Measurements from ENCODE around the gene BAG2. TPM values are rescaled to one million over a fixed set of nuclear protein-coding genes. Genes with fewer than 3 reads are reported as not detected.

Gene BAG2
- total and polyA plus RNA-seq, 2 experiments from 2014 or later = 8.7 to 10.5 TPM

DNA sequence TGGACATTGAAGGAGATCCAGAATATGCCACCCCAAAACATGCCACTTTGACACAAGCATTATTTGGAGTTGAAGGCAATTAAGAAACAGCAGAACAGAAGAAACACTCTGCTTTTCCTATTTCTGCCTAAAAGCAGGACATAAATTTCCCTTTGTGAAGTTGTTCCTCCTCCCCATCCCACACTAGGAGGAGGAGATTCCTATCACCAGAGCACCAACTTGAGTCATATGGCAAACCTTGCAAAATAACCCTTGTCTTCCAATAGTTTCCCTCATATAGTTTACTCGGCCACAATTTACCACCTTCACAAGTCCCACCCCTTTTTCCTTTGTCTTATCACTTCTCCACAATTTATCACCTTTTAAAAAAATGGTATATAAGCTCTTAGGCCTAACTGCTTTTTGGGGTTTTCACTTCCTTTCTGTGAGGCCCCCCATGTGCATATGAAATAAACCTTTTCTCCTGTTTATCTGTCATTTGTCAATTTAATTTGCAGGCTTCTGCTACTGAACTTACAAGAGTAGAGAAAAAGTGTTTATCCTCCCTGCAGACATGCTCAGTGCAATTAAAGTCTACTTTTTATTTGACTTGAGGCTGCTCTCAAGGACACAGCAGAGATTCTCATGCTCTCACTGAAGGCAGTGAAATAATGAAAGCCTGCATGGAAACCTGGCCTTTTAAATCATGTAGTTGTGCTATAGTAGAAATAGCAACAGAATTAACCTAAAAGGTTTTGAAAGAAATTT, 52.8 kb downstream of the BAG2 start:
- peak; percentile 22 for DNase-seq (ENCODE audit: low spot score)
- TF ChIP-seq EZH2phosphoT487 (IDR thresholded peaks at IDR 0.05; ENCODE audit: low read depth, severe bottlenecking, unreplicated experiment) = no peak
- TF ChIP-seq EZH2 (IDR thresholded peaks at IDR 0.05; ENCODE audit: borderline replicate concordance) = no peak
- TF ChIP-seq, protein P1, sequence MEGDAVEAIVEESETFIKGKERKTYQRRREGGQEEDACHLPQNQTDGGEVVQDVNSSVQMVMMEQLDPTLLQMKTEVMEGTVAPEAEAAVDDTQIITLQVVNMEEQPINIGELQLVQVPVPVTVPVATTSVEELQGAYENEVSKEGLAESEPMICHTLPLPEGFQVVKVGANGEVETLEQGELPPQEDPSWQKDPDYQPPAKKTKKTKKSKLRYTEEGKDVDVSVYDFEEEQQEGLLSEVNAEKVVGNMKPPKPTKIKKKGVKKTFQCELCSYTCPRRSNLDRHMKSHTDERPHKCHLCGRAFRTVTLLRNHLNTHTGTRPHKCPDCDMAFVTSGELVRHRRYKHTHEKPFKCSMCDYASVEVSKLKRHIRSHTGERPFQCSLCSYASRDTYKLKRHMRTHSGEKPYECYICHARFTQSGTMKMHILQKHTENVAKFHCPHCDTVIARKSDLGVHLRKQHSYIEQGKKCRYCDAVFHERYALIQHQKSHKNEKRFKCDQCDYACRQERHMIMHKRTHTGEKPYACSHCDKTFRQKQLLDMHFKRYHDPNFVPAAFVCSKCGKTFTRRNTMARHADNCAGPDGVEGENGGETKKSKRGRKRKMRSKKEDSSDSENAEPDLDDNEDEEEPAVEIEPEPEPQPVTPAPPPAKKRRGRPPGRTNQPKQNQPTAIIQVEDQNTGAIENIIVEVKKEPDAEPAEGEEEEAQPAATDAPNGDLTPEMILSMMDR (IDR thresholded peaks at IDR 0.05; ENCODE audit: poor library complexity) = no peak
- Histone ChIP-seq H3K4me1 (ENCODE audit: insufficient read depth) (peaks cover 5% of the 10 kb centered on the region), H3K27me3 (no peaks in the 10 kb centered on the region), H3K4me2 (peak overlapping the region; percentile 31), H3K36me3 (replicated peaks; ENCODE audit: insufficient read depth, low read depth) (no peaks in the 10 kb centered on the region), H2AFZ (no peak overlapping the region), H4K20me1 (ENCODE audit: insufficient read depth, poor library complexity, severe bottlenecking) (no peaks in the 10 kb centered on the region), H3K4me3 (no peak overlapping the region), H3K27ac (peak overlapping the region; percentile 21), H3K9me3 (ENCODE audit: low read depth) (no peaks in the 10 kb centered on the region), H3K79me2 (peaks cover 14% of the 10 kb centered on the region), H3K9me2 (replicated peaks; ENCODE audit: insufficient read depth) (no peaks in the 10 kb centered on the region)
- WGBS (ENCODE audit: low lambda C conversion rate, missing lambda C conversion rate) = 31% methylated on average over 1 of the region's 1 CpG

DNA sequence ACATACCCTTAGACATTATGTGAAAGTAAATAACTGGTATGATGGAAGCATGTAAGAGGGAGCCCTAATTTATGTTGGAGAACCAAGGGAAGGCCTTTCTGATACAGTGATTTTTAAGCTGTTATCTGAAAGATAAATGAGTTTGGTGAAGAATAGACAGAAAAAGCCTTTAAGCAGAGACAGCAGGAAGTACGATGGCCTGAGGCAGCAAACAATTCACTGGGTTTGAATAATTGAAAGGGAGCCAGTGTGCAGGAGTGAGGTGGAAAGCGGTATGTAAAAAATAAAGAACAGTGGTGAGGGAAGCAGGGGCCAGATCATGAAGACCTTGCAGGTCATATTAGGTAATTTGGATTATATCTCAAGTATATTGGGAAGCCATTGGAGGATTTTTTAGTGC, 54.1 kb downstream of the BAG2 start:
- no peaks in the 10 kb centered on the region for H4K20me1 ChIP-seq (ENCODE audit: insufficient read depth, poor library complexity, severe bottlenecking)
- H3K27me3 ChIP-seq = no peaks in the 10 kb centered on the region
- H3K9me2 ChIP-seq (replicated peaks; ENCODE audit: insufficient read depth) = no peaks in the 10 kb centered on the region
- H3K4me1 ChIP-seq (ENCODE audit: insufficient read depth) = peaks cover 5% of the 10 kb centered on the region
- H3K36me3 ChIP-seq (replicated peaks; ENCODE audit: insufficient read depth, low read depth) = no peaks in the 10 kb centered on the region
- no peak overlapping the region for H2AFZ ChIP-seq
- TF ChIP-seq, protein P1 (IDR thresholded peaks at IDR 0.05; ENCODE audit: poor library complexity) = no peak
- no peak for TF ChIP-seq EZH2phosphoT487 (IDR thresholded peaks at IDR 0.05; ENCODE audit: low read depth, severe bottlenecking, unreplicated experiment)
- no peak for TF ChIP-seq EZH2 (IDR thresholded peaks at IDR 0.05; ENCODE audit: borderline replicate concordance)
- H3K27ac ChIP-seq = no peak overlapping the region
- DNase-seq (ENCODE audit: low spot score) = no peak
- no peak overlapping the region for H3K4me2 ChIP-seq
- peaks cover 1% of the 10 kb centered on the region for H3K79me2 ChIP-seq
- WGBS (ENCODE audit: low lambda C conversion rate, missing lambda C conversion rate) = 66% methylated on average over 2 of the region's 2 CpGs
- H3K9me3 ChIP-seq (ENCODE audit: low read depth) = no peaks in the 10 kb centered on the region
- H3K4me3 ChIP-seq = no peak overlapping the region

Other genes starting within 250 kb of the BAG2 start
- 1.2 and 2.4 TPM in 2 replicates for gene BEND6, start 217.2 kb upstream of the BAG2 start, total RNA-seq
- gene BEND6, start 217.2 kb upstream of the BAG2 start, polyA plus RNA-seq = 2.0 and 2.5 TPM in 2 replicates
- gene KIAA1586, start 125.6 kb upstream of the BAG2 start, total RNA-seq = 17.9 and 18.6 TPM in 2 replicates
- 11.5 and 11.9 TPM in 2 replicates for gene KIAA1586, start 125.6 kb upstream of the BAG2 start, polyA plus RNA-seq
- 53.1 and 63.4 TPM in 2 replicates for gene ZNF451, start 82.1 kb upstream of the BAG2 start, total RNA-seq
- gene ZNF451, start 82.1 kb upstream of the BAG2 start, polyA plus RNA-seq = 12.1 and 15.8 TPM in 2 replicates
- gene RAB23, start 50.0 kb downstream of the BAG2 start, total RNA-seq = 37.2 and 37.7 TPM in 2 replicates
- 15.5 and 20.2 TPM in 2 replicates for gene RAB23, start 50.0 kb downstream of the BAG2 start, polyA plus RNA-seq
- 15.0 and 17.3 TPM in 2 replicates for gene PRIM2, start 145.3 kb downstream of the BAG2 start, total RNA-seq
- 5.1 and 5.7 TPM in 2 replicates for gene PRIM2, start 145.3 kb downstream of the BAG2 start, polyA plus RNA-seq